VCaP (cell line): ENCODE data around the gene SULT2B1.
"Not testable (repeated sequence)": the region's sequence is repeated elsewhere in the genome, so short reads cannot be mapped to it uniquely, and the experiment has no call there.

Experiments used
- H3K27ac ChIP-seq: fragments of 450-650 bp; 2 replicates; pipeline ENCODE4 v1.5.1; 2017
- TF ChIP-seq, protein P1 (sequence below): fragments of 450-650 bp; conservative IDR thresholded peaks from 2 replicates; pipeline ENCODE4 v1.5.1; 2017; ENCODE audit warnings: mild to moderate bottlenecking, moderate library complexity

The SULT2B1 gene

DNA sequence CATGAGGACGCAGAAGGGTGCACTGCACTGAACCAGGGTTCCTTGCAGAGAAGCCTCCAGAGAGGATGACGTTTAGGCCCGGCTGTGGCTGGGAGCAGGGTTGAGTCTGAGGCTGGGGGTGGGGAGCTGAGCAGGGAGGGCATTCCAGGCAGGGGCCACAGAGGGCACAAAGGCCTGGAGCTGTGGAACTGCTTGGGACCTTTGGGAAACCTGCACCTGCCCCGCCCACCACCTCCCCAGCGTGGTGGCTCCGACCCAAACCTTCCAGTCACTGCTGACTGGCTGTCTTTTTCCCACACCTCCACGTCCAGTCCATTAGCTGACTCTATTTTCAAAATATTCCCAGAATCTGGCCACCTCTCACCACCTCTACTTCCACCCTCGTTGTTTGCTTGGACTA is 35.4 kb upstream of the SULT2B1 start:
- H3K27ac ChIP-seq = no peak overlapping the region
- TF ChIP-seq, protein P1, sequence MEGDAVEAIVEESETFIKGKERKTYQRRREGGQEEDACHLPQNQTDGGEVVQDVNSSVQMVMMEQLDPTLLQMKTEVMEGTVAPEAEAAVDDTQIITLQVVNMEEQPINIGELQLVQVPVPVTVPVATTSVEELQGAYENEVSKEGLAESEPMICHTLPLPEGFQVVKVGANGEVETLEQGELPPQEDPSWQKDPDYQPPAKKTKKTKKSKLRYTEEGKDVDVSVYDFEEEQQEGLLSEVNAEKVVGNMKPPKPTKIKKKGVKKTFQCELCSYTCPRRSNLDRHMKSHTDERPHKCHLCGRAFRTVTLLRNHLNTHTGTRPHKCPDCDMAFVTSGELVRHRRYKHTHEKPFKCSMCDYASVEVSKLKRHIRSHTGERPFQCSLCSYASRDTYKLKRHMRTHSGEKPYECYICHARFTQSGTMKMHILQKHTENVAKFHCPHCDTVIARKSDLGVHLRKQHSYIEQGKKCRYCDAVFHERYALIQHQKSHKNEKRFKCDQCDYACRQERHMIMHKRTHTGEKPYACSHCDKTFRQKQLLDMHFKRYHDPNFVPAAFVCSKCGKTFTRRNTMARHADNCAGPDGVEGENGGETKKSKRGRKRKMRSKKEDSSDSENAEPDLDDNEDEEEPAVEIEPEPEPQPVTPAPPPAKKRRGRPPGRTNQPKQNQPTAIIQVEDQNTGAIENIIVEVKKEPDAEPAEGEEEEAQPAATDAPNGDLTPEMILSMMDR = no peak

DNA sequence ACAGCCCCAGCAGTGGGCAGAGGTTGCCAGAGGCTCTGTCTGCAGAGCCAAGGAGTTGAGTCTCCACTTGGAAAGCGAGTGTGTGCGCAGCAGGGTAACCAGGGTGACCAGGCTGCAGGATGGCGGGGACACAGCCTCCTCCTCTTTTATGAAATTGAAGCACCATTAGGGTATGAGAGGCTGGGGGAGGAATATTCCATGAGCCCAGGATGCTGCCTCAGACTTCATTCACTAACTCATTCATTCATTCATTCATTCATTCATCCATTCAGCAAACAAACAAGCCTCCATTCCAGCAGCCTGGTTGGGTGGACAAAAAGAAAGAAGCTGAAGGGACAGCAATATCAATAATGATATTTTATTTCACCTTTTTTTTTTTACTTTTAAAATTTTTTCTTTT is 33.8 kb upstream of the SULT2B1 start:
- no peak overlapping the region for H3K27ac ChIP-seq
- TF ChIP-seq, protein P1 = no peak

GRCh38 chr19:48519426-48519825 is 32.5 kb upstream of the SULT2B1 start:
- H3K27ac ChIP-seq = not testable (repeated sequence)

DNA sequence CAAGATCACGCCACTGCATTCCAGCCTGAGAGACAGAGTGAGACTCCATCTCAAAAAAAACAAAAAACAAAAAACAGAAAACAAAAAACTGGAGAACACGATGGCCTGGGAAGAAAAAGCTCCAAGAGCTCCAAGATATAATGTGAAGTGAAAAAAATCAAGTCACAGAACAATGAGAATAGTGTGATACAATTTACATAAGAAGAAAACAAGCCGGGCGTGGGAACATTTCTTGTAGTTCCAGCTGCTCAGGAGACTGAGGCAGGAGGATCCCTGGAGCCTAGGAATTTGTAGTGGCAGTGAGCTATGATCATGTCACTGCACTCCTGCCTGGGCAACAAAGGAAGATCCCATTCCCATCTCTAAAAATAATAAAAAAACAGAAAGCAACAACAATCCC is 31.8 kb upstream of the SULT2B1 start:
- TF ChIP-seq, protein P1 = no peak

GRCh38 chr19:48524221-48524620 is 27.8 kb upstream of the SULT2B1 start:
- TF ChIP-seq, protein P1 = no peak
- H3K27ac ChIP-seq = no peak overlapping the region

More for the DNA sequence above, 31.8 kb upstream of the SULT2B1 start:
- H3K27ac ChIP-seq = no peak overlapping the region

- no peak overlapping the region for H3K27ac ChIP-seq
- TF ChIP-seq, protein P1 = no peak
Measured at GRCh38 chr19:48524732-48525131, 27.2 kb upstream of the SULT2B1 start.

DNA sequence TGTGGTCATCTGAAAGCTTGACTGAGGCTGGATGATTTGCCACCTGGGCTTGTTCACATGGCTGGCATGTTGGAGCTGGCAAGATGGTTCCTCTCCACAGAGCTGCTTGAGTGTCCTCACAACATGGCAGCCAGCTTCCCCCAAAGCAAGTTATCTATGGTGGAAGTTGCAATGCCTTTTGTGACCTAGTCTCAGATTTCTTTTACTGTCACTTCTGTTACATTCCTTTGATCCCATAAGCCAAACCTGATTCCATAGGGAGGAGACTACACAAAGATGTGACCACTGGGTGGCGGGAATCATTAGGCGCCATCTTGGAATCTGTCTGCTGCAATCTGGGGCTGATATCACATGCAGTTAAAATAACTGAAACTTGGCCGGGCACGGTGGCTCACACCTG is 22.8 kb upstream of the SULT2B1 start:
- TF ChIP-seq, protein P1 = no peak
- no peak overlapping the region; the same call in 1 of the 2 replicates for H3K27ac ChIP-seq

- TF ChIP-seq, protein P1 = no peak
- peak overlapping the region; percentile 54 for H3K27ac ChIP-seq
Measured at GRCh38 chr19:48530066-48530720, 21.8 kb upstream of the SULT2B1 start.
